ENCODE results near the gene PRSS50. TPM values are rescaled to one million over a fixed set of nuclear protein-coding genes. Genes with fewer than 3 reads are reported as not detected.

The PRSS50 gene
- total RNA-seq, 1 donor = not detected

DNA sequence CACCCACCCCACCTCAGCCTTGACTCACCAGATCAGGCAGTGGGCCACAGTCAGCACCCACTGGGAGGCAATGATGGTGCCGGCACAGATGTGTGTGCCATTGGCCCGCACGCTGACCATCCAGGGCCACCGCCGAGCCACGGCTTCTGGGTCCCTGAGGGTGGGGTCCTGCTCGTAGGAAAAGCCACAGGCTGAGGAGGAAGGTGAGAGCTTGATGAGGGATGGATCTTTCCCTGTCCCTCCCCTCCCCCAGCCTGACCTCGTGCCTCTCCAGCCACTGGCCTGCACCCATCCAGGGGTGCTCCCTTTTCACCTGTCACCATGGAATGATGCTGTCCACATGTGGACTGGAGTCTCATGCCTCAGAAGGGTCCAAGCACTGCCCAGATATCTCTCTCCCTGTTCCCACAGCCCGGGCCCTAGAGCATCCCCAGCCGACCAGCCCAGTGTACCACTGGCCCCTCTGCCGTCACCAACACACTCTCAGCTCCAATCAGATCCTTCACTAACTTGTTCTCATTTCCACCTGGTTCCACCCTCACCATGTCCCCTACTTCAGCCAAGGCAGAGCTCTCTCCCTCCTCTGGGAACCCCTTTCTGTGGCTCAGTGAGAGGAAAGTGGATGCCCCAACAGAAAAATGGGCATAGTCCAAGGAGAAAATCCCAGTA is 2.0 kb downstream of the PRSS50 start:
- no peak overlapping the region for H3K4me3 ChIP-seq (ENCODE audit: low read length)
- H3K9me3 ChIP-seq (ENCODE audit: low read depth, low read length) = no peaks in the 10 kb centered on the region
- H3K27me3 ChIP-seq (ENCODE audit: insufficient read depth, low read length) = peaks cover under 1% of the 10 kb centered on the region

DNA sequence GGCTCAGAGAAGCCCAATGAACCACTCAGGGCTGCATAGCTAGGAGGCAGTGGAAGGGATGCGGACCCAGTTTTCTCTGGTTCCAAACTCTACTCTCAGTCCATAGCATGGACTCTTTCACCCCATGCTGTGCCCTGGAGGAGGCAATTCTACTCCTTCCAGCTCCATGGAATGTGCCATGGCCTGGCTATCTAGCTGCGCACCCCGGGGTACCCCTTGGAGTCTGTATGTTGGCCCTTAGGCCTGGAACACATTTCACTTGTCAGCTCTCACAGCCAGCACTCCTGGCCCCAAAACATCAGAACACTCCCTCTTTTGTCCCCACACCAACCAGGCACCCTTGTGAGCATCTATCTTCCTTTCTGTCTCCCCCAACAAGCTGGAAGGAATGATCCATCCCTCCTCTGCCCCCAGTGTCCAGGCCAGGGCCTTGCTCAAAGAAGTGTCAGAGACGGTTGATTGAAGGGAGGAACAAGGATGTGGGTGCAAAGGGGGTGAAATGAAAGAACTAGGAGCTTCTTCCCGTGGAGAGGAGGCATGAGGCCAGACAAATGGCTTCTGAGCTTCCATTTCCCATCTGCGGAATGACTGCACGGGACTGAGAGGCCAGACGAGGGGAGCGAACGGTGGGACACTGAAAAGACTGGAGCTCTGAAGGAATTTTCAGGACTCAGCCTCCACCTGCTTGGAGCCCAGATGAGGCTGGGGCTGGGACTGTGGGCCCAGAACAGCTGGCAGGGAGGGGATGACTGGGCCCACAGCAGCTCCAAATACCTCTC is 2.8 kb downstream of the PRSS50 start:
- H3K4me3 ChIP-seq (ENCODE audit: low read length) = no peak overlapping the region
- no peaks in the 10 kb centered on the region for H3K4me1 ChIP-seq (ENCODE audit: insufficient read depth, low read length)
- no peaks in the 10 kb centered on the region for H3K27me3 ChIP-seq (ENCODE audit: insufficient read depth, low read length)
- no peaks in the 10 kb centered on the region for H3K9me3 ChIP-seq (ENCODE audit: low read depth, low read length)

More for the DNA sequence above, 2.0 kb downstream of the PRSS50 start:
- H3K4me1 ChIP-seq (ENCODE audit: insufficient read depth, low read length) = no peaks in the 10 kb centered on the region

GRCh38 chr3:46713898-46714552 is 3.6 kb downstream of the PRSS50 start:
- Histone ChIP-seq H3K4me3 (ENCODE audit: low read length) (no peak overlapping the region), H3K4me1 (ENCODE audit: insufficient read depth, low read length) (no peaks in the 10 kb centered on the region), H3K9me3 (ENCODE audit: low read depth, low read length) (no peaks in the 10 kb centered on the region), H3K27me3 (ENCODE audit: insufficient read depth, low read length) (no peaks in the 10 kb centered on the region)

- no peaks in the 10 kb centered on the region for H3K4me1 ChIP-seq (ENCODE audit: insufficient read depth, low read length)
- H3K4me3 ChIP-seq (ENCODE audit: low read length) = no peak overlapping the region
- H3K27me3 ChIP-seq (ENCODE audit: insufficient read depth, low read length) = no peaks in the 10 kb centered on the region
- H3K9me3 ChIP-seq (ENCODE audit: low read depth, low read length) = no peaks in the 10 kb centered on the region
Observed at GRCh38 chr3:46713050-46713897, 4.4 kb downstream of the PRSS50 start.

DNA sequence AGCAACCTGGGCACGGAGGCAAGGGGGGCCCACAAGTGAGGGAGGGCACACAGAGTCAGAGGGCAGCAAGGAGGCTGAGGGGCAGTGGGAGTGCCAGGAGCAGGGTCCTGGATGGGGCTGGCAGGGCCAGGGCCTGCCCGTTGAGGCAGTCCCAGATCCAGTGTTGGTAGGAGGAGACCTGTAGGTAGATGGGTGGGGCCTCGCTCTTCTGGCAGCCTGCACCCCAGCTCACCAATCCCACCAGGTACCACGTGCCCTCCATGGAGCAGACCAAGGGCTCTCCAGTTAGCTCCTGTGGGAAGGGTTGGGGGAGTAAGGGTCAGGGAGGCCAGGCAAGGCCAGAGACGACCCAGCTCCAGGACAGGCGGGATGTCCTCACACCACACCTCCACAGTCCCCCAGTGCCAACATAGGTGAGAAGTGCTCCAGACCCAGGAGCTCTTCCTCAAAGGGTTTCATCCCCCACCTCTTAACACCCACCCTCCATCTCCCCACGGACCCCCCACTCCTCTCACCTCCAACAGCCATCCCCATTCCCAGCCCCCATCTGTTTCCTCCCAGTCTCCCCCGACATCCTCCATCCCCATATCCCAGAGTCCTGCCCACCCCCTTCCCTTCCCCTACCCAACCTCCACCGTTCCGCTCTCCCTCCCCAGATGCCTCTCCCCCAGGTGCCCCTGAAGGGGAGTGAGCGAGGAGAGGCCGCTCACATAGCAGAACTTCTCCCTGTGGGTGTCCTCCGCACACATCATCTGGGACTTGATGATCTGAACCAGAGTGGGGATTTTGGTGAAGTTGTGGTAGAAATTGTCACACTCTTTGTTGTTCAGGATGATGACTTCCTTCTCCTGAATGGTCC is 5.2 kb downstream of the PRSS50 start:
- no peaks in the 10 kb centered on the region for H3K4me1 ChIP-seq (ENCODE audit: insufficient read depth, low read length)
- H3K9me3 ChIP-seq (ENCODE audit: low read depth, low read length) = no peaks in the 10 kb centered on the region
- no peak overlapping the region for H3K4me3 ChIP-seq (ENCODE audit: low read length)
- no peaks in the 10 kb centered on the region for H3K27me3 ChIP-seq (ENCODE audit: insufficient read depth, low read length)

DNA sequence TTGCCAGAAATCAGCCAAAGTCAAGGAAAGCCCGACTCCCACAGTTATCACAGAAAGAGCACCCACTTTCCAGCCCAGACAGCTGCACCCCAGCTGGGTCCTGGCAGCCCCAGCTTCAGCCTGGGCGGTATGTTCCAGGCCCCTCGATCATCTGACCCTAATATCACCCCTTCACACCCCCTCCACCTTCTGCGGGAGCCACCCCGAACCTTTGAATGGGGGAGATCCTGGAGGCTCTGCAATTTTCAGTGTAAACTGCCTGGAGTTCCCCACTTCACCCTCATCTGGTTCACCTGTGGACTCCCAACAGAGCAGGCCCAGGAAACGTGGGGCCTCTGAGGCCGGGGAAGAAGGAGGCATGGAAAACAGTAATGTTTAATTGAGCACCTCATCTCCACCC is 5.9 kb downstream of the PRSS50 start:
- no peak overlapping the region for H3K4me3 ChIP-seq (ENCODE audit: low read length)
- H3K27me3 ChIP-seq (ENCODE audit: insufficient read depth, low read length) = no peaks in the 10 kb centered on the region
- H3K9me3 ChIP-seq (ENCODE audit: low read depth, low read length) = no peaks in the 10 kb centered on the region
- no peaks in the 10 kb centered on the region for H3K4me1 ChIP-seq (ENCODE audit: insufficient read depth, low read length)

GRCh38 chr3:46711305-46711704 is 6.4 kb downstream of the PRSS50 start:
- Histone ChIP-seq H3K4me3 (ENCODE audit: low read length) (no peak overlapping the region), H3K4me1 (ENCODE audit: insufficient read depth, low read length) (no peaks in the 10 kb centered on the region)

DNA sequence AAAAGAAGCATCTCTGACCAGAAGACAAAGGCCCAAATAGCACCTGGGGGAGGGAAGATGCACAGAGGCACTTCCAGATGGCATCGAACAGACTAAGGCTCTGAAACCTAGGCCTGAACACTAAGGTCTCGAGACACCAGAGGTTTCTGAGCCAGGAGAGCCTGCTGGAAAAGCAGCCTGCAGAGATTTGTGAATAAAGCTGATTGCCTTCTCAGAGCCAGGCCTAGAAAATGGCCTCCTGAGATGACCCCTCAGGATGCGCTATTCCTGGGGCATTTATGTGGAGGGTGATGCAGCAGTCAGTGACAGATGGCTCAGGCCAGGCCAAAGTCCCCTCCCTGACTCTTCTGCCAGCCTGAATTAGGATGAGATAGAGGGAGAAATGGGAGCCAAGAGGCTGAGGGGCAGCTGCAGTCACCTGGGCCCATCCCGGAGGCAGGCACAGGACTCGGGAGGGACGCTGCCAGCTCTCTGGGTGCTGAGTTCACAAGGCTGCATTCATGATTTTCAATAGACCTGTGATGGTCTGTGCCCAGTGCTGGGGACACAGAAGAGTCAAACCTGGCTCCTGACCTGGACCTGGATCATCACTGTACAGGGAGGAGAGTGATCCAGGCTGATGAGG is 6.9 kb downstream of the PRSS50 start:
- Histone ChIP-seq H3K9me3 (ENCODE audit: low read depth, low read length) (no peaks in the 10 kb centered on the region), H3K4me3 (ENCODE audit: low read length) (no peak overlapping the region), H3K4me1 (ENCODE audit: insufficient read depth, low read length) (no peaks in the 10 kb centered on the region), H3K27me3 (ENCODE audit: insufficient read depth, low read length) (no peaks in the 10 kb centered on the region)

More at GRCh38 chr3:46711305-46711704, 6.4 kb downstream of the PRSS50 start:
- Histone ChIP-seq H3K9me3 (ENCODE audit: low read depth, low read length) (no peaks in the 10 kb centered on the region), H3K27me3 (ENCODE audit: insufficient read depth, low read length) (no peaks in the 10 kb centered on the region)

DNA sequence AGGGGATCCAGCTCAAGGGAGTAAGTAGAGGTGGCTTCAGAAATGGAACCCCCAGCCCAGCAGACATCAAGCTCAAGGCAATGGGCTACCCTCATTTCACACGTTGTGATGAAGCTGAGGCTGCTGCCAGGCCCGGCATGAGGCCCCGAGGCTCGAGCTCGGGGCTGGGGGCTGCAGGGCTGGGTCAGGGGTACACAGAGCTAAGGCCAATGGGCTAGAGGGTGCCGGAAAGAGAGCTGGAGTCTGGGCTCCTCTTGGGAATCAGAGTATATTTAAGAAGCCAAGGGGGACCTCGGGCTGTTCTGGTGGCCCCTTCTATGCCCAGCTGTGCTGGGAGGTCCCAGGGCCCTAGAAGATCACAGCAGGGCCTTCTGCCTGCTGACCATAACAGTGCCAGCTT is 7.4 kb downstream of the PRSS50 start:
- no peaks in the 10 kb centered on the region for H3K27me3 ChIP-seq (ENCODE audit: insufficient read depth, low read length)
- no peaks in the 10 kb centered on the region for H3K9me3 ChIP-seq (ENCODE audit: low read depth, low read length)
- H3K4me3 ChIP-seq (ENCODE audit: low read length) = no peak overlapping the region
- H3K4me1 ChIP-seq (ENCODE audit: insufficient read depth, low read length) = no peaks in the 10 kb centered on the region

DNA sequence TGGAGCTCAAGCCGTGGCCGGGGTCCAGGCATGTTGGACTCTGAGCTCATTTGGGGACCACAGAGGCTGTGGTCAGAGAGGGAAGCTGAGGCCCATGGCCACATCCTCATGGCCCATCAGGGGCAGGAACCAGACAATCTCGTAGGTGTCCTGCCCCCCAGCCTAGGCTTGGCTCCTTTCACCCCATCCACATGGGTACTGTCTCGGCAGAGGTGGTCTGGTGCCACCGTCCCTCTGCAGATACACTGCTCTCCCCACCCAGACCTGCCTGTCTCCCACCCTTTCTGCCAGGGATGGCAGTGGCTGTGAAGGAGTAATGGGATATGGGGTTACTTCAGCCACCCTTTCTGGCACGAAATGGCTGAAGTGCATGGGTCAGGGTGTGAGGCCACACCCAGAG is 7.9 kb downstream of the PRSS50 start:
- H3K4me1 ChIP-seq (ENCODE audit: insufficient read depth, low read length) = no peaks in the 10 kb centered on the region
- H3K4me3 ChIP-seq (ENCODE audit: low read length) = no peak overlapping the region
- H3K9me3 ChIP-seq (ENCODE audit: low read depth, low read length) = no peaks in the 10 kb centered on the region
- H3K27me3 ChIP-seq (ENCODE audit: insufficient read depth, low read length) = no peaks in the 10 kb centered on the region

- H3K4me1 ChIP-seq (ENCODE audit: insufficient read depth, low read length) = no peaks in the 10 kb centered on the region
- H3K27me3 ChIP-seq (ENCODE audit: insufficient read depth, low read length) = no peaks in the 10 kb centered on the region
- H3K9me3 ChIP-seq (ENCODE audit: low read depth, low read length) = no peaks in the 10 kb centered on the region
- no peak overlapping the region for H3K4me3 ChIP-seq (ENCODE audit: low read length)
Observed at GRCh38 chr3:46709157-46709654, 8.5 kb downstream of the PRSS50 start.

- Histone ChIP-seq H3K4me1 (ENCODE audit: insufficient read depth, low read length) (no peaks in the 10 kb centered on the region), H3K9me3 (ENCODE audit: low read depth, low read length) (no peaks in the 10 kb centered on the region), H3K27me3 (ENCODE audit: insufficient read depth, low read length) (no peaks in the 10 kb centered on the region), H3K4me3 (ENCODE audit: low read length) (no peak overlapping the region)
Observed at GRCh38 chr3:46708401-46709156, 9.1 kb downstream of the PRSS50 start.

DNA sequence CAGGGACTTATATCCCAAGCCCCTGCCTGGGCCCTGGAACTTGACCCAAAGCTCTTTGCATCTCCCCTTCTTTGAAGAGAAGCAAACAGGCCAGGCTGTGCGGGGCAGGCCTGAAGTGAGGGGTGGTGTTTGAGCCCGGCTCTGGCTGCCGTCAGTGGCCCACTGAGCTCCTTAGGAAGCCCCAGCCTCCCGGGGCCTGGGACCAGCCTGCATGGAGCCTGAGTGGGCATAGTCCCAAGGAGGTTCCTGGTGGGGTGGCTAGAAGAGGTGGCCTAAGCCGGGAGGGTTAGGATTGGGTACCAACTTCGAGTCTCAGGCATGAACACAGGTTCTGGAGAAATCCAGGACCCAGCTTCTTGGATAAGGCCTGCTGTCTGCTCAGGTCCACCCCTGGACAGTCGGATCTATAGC is 10.1 kb downstream of the PRSS50 start:
- Histone ChIP-seq H3K4me1 (ENCODE audit: insufficient read depth, low read length) (no peaks in the 10 kb centered on the region), H3K9me3 (ENCODE audit: low read depth, low read length) (no peaks in the 10 kb centered on the region), H3K4me3 (ENCODE audit: low read length) (no peak overlapping the region)

More for the DNA sequence above, 10.1 kb downstream of the PRSS50 start:
- H3K27me3 ChIP-seq (ENCODE audit: insufficient read depth, low read length) = no peaks in the 10 kb centered on the region

Data from mononuclear cell (primary cell).